Transverse colon (tissue), 4 donors: ENCODE data around the gene XIST.
"Not testable (repeated sequence)": the region's sequence is repeated elsewhere in the genome, so short reads cannot be mapped to it uniquely, and the experiment has no call there.

Source experiments
- EP300 ChIP-seq: sonication (generic); formaldehyde crosslinking; IDR thresholded peaks from one replicate; pipeline ENCODE4 v1.6.1; 2017; ENCODE audit warnings: antibody characterized with exemption, low read depth
- POLR2A ChIP-seq: fragments of 450-650 bp; IDR thresholded peaks from one replicate; pipeline ENCODE4 v1.6.1; 2016; ENCODE audit warnings: antibody characterized with exemption, mild to moderate bottlenecking, moderate library complexity
- POLR2AphosphoS5 ChIP-seq, 3 donors: sonication (generic); formaldehyde crosslinking; IDR thresholded peaks; one replicate each; pipeline ENCODE4 v1.6.1; 2016; ENCODE audit warnings: antibody characterized with exemption in 3 of 3
- TF ChIP-seq, protein P1 (sequence below), 5 experiments: fragments of 200-600 bp in 3 of 5; fragments of 450-650 bp in 2 of 5; sonication (generic) in 3 of 5; IDR thresholded peaks; 1 replicate in 2 of 5; 2 replicates in 3 of 5; pipeline ENCODE4 v1.5.1; 2016 to 2017; ENCODE audit warnings: antibody characterized with exemption in 5 of 5, inconsistent platforms in 3 of 5, mild to moderate bottlenecking in 2 of 5, moderate library complexity in 1 of 5

DNA sequence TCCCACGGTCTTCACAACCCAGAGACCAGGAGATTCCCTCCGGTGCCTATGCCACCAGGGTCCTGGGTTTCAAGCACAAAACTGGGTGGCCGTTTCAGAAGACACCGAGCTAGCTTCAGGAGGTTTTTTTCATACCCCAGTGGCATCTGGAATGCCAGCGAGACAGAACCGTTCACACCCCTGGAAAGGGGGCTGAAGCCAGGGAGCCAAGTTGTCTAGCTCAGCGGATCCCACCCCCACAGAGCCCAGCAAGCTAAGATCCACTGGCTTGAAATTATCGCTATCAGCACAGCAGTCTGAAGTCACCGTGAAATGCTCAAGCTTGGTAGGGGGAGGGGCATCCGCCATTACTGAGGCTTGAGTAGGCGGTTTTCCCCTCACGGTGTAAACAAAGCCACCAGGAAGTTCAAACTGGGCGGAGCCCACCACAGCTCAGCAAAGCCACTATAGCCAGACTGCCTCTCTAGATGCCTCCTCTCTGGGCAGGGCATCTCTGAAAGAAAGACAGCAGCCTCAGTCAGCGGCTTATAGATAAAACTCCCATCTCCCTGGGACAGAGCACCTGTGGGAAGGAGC is 40.1 kb upstream of the XIST start:
- TF ChIP-seq, protein P1, sequence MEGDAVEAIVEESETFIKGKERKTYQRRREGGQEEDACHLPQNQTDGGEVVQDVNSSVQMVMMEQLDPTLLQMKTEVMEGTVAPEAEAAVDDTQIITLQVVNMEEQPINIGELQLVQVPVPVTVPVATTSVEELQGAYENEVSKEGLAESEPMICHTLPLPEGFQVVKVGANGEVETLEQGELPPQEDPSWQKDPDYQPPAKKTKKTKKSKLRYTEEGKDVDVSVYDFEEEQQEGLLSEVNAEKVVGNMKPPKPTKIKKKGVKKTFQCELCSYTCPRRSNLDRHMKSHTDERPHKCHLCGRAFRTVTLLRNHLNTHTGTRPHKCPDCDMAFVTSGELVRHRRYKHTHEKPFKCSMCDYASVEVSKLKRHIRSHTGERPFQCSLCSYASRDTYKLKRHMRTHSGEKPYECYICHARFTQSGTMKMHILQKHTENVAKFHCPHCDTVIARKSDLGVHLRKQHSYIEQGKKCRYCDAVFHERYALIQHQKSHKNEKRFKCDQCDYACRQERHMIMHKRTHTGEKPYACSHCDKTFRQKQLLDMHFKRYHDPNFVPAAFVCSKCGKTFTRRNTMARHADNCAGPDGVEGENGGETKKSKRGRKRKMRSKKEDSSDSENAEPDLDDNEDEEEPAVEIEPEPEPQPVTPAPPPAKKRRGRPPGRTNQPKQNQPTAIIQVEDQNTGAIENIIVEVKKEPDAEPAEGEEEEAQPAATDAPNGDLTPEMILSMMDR (IDR thresholded peaks at IDR 0.05), result not testable (repeated sequence)
- TF ChIP-seq EP300; POLR2A; POLR2AphosphoS5 (IDR thresholded peaks at IDR 0.05): not testable (repeated sequence)
